A549 (cell line): ENCODE data around the gene WDR43. TPM values are rescaled to one million over a fixed set of nuclear protein-coding genes. Genes with fewer than 3 reads are reported as not detected.

ENCODE experiments used
- ATAC-seq, 2 experiments: fragments of 200-7000 bp in 1 of 2; fragments of >200 bp in 1 of 2; cut with Nextera tagmentation in 1 of 2; cut with Tn5 transposase in 1 of 2; 3 replicates each; pipeline versions ENCODE4 v1.8.0 to v1.9.1; 2018 to 2020; ENCODE audit warnings: mild to moderate bottlenecking in 1 of 2, moderate library complexity in 1 of 2
- CTCF ChIA-PET: fragments of 300-600 bp; sonication (Branson Sonifier 250); formaldehyde crosslinking; extraction: SDS; loops from one replicate; lab custom pipeline; 2021; ENCODE audit warnings: antibody characterized with exemption, inconsistent platforms; lab: Yijun Ruan, JAX
- POLR2A ChIA-PET: fragments of 350-600 bp; formaldehyde crosslinking; extraction: SDS; loops from one replicate; lab custom pipeline; 2021; ENCODE audit warnings: antibody characterized with exemption, inconsistent platforms; lab: Yijun Ruan, JAX
- DNase-seq, 2 experiments: peaks; one replicate each; pipeline versions ENCODE4 v3.0.0 to v3.0.0-alpha.2; 2011 to 2016; ENCODE audit warnings: low read depth in 1 of 2, low spot score in 1 of 2
- FAIRE-seq: peaks from 2 replicates; lab custom pipeline; 2011; peaks lifted over from hg19 to GRCh38; lab: Jason Lieb, UNC
- H3K27ac ChIP-seq, 2 experiments: fragments of >200 bp; sonication (Bioruptor Twin); formaldehyde crosslinking; 3 replicates each; pipeline ENCODE4 v1.5.1; 2016 to 2017
- H3K4me1 ChIP-seq: fragments of >200 bp; sonication (Bioruptor Twin); formaldehyde crosslinking; 3 replicates; pipeline ENCODE4 v1.6.1; 2016
- H3K4me2 ChIP-seq: fragments of >200 bp; sonication (Bioruptor Twin); formaldehyde crosslinking; 3 replicates; pipeline ENCODE4 v1.6.1; 2016
- H3K4me3 ChIP-seq: fragments of >200 bp; sonication (Bioruptor Twin); formaldehyde crosslinking; 3 replicates; pipeline ENCODE4 v1.5.1; 2016
- H3K9me3 ChIP-seq: fragments of >200 bp; sonication (Bioruptor Twin); formaldehyde crosslinking; 3 replicates; pipeline ENCODE4 v1.6.1; 2016
- CHD2 ChIP-seq: fragments of 150-350 bp; IDR thresholded peaks from 2 replicates; pipeline ENCODE4 v1.6.1; 2014; ENCODE audit warnings: low read length; ENCODE audit not compliant: partially characterized antibody
- E2F6 ChIP-seq: IDR thresholded peaks from 2 replicates; pipeline ENCODE4 v1.6.1; 2012; ENCODE audit warnings: low read depth, borderline replicate concordance
- EHF ChIP-seq: fragments of 250-450 bp; sonication (Bioruptor Pico); IDR thresholded peaks from 2 replicates; pipeline ENCODE4 v1.5.0; 2020; ENCODE audit warnings: mild to moderate bottlenecking
- EP300 ChIP-seq, 2 experiments: fragments of >200 bp; sonication (Bioruptor Twin); formaldehyde crosslinking; IDR thresholded peaks; 2 replicates in 1 of 2; 3 replicates in 1 of 2; pipeline ENCODE4 v1.6.1; 2016 to 2017
- ESRRA ChIP-seq: fragments of 150-350 bp; IDR thresholded peaks from 2 replicates; pipeline ENCODE4 v1.6.1; 2014; ENCODE audit warnings: mild to moderate bottlenecking, low read length, borderline replicate concordance
- GATA3 ChIP-seq: IDR thresholded peaks from 2 replicates; pipeline ENCODE4 v1.6.1; 2012; ENCODE audit warnings: borderline replicate concordance
- HDAC2 ChIP-seq: fragments of 200-600 bp; sonication (generic); IDR thresholded peaks from 2 replicates; pipeline ENCODE4 v1.6.1; 2016
- HMGXB4 ChIP-seq: fragments of 250-450 bp; sonication (Bioruptor Pico); IDR thresholded peaks from 2 replicates; pipeline ENCODE4 v1.5.0; 2021; ENCODE audit warnings: mild to moderate bottlenecking, moderate library complexity, borderline replicate concordance
- HOXA7 ChIP-seq: fragments of 250-450 bp; sonication (Bioruptor Pico); IDR thresholded peaks from 2 replicates; pipeline ENCODE4 v1.5.0; 2020; ENCODE audit warnings: mild to moderate bottlenecking, moderate library complexity
- JUN ChIP-seq, 2 experiments: fragments of >200 bp; sonication (Bioruptor Twin); formaldehyde crosslinking; IDR thresholded peaks; 2 replicates in 1 of 2; 3 replicates in 1 of 2; pipeline ENCODE4 v1.6.1; 2016 to 2017
- MAFK ChIP-seq: fragments of 450-650 bp; IDR thresholded peaks from 2 replicates; pipeline ENCODE4 v1.6.1; 2014; ENCODE audit not compliant: partially characterized antibody
- MAZ ChIP-seq: fragments of 150-350 bp; IDR thresholded peaks from 2 replicates; pipeline ENCODE4 v1.6.1; 2014; ENCODE audit warnings: antibody characterized with exemption, low read depth, low read length, borderline replicate concordance
- NR3C1 ChIP-seq: fragments of >200 bp; sonication (Bioruptor Twin); formaldehyde crosslinking; IDR thresholded peaks from 3 replicates; pipeline ENCODE4 v1.6.1; 2017
- PHF8 ChIP-seq: fragments of 200-600 bp; sonication (generic); IDR thresholded peaks from 2 replicates; pipeline ENCODE4 v1.6.1; 2016; ENCODE audit warnings: low read depth, mild to moderate bottlenecking, antibody characterized with exemption, moderate library complexity, borderline replicate concordance
- POLR2A ChIP-seq: IDR thresholded peaks from 2 replicates; pipeline ENCODE4 v1.6.1; 2012; ENCODE audit warnings: mild to moderate bottlenecking, low read length
- RAD21 ChIP-seq, 2 experiments: fragments of >200 bp in 1 of 2; sonication (Bioruptor Twin) in 1 of 2; formaldehyde crosslinking in 1 of 2; IDR thresholded peaks in 1 of 2; conservative IDR thresholded peaks in 1 of 2; 2 replicates in 1 of 2; 3 replicates in 1 of 2; pipeline ENCODE4 v1.6.1; 2012 to 2018; ENCODE audit warnings: inconsistent platforms in 1 of 2
- RFX5 ChIP-seq: fragments of 450-650 bp; IDR thresholded peaks from 2 replicates; pipeline ENCODE4 v1.7.1; 2014; ENCODE audit warnings: antibody characterized with exemption, mild to moderate bottlenecking, moderate library complexity
- RNF2 ChIP-seq: fragments of 200-600 bp; sonication (generic); IDR thresholded peaks from 2 replicates; pipeline ENCODE4 v1.6.1; 2016; ENCODE audit warnings: low read depth, mild to moderate bottlenecking, antibody characterized with exemption, moderate library complexity, borderline replicate concordance
- SREBF2 ChIP-seq: fragments of 450-650 bp; IDR thresholded peaks from 2 replicates; pipeline ENCODE4 v1.6.1; 2014; ENCODE audit warnings: mild to moderate bottlenecking, moderate library complexity
- TFCP2L1 ChIP-seq: fragments of 250-450 bp; sonication (Bioruptor Pico); IDR thresholded peaks from 2 replicates; pipeline ENCODE4 v1.5.0; 2021; ENCODE audit warnings: mild to moderate bottlenecking
- ZC3H11A ChIP-seq: fragments of 450-650 bp; IDR thresholded peaks from 2 replicates; pipeline ENCODE4 v1.6.1; 2014; ENCODE audit warnings: antibody characterized with exemption, mild to moderate bottlenecking
- ZNF302 ChIP-seq: fragments of 250-450 bp; sonication (Bioruptor Pico); IDR thresholded peaks from 2 replicates; pipeline ENCODE4 v1.9.0; 2021; ENCODE audit warnings: inconsistent platforms, mild to moderate bottlenecking, moderate library complexity
- WGBS: methylation state at CpG from one replicate; pipeline ENCODE4 v1.1.6; 2017; ENCODE audit errors: missing lambda C conversion rate; 5-methylcytosine and 5-hydroxymethylcytosine counted together
- polyA plus RNA-seq, 4 experiments: library from polyadenylated mRNA; depleted of rRNA in 3 of 4; stranded (reverse); fragments of >200 nt; fragmentation: RNase III in 1 of 4; extraction: RNeasy Plus Mini Kit Qiagen cat#74134 plus additional on column Dnase treatment in 1 of 4; gene quantifications; 2 replicates in 3 of 4; 3 replicates in 1 of 4; pipeline ENCODE4 v1.2.3, GENCODE V29; 2011 to 2017
- TF ChIP-seq, protein P1 (sequence below): fragments of 150-350 bp; IDR thresholded peaks from 2 replicates; pipeline ENCODE4 v1.6.1; 2014; ENCODE audit warnings: low read depth, mild to moderate bottlenecking, low read length
- TF ChIP-seq, protein P2 (sequence below): fragments of >200 bp; sonication (Bioruptor Twin); formaldehyde crosslinking; IDR thresholded peaks from 3 replicates; pipeline ENCODE4 v1.5.1; 2016

The WDR43 gene
- polyA plus RNA-seq, 2 of the 4 experiments (the other 2 are of a cell fraction) = 71.8 to 256 TPM

DNA sequence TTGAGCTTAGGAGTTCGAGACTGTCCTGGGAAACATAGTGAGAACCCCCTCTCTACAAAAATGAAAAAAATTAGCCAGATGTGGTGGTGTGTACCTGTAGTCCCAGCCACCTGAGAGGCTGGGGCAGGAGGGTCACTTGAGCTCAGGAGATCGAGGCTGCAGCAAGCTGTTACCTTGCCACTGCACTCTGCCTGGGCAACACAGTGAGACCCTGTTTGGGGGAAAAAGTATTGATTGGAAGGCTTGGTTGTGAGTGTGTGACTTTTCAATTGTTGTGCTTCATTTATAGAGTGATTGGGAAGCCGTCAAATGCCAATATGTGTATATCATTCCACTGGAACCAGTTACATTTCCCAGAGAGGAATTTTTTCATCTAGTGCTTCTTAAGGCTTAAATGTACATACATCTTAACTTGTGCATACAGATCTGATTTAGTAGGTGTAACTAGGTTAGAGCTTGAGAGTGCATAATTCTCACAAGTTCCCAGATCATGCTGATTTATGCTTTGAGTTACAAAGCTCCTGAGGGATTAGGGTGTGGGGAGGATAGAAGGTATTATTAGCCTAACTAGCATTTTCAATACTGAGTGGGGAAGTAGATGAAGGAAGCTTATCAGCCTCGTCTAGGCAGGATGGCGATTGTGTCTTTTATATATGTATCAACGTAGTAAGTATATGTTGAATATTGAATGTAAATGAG is 15.3 kb downstream of the WDR43 start:
- POLR2A ChIA-PET = interaction anchor here (0.9 to 1.6 kb wide), 2 partner anchors 15 to 39 kb away, joined by 3 to 4 read pairs; partner anchors contain the start of genes TRMT61B and WDR43
- no peak for DNase-seq
- Histone ChIP-seq H3K4me1 (peaks cover 31% of the 10 kb centered on the region), H3K4me2 (no peak overlapping the region), H3K9me3 (no peaks in the 10 kb centered on the region), H3K4me3 (no peak overlapping the region), H3K27ac (no peak overlapping the region)
- ATAC-seq = no peak
- FAIRE-seq = no peak
- WGBS = 87% methylated on average over 6 of the region's 6 CpGs
- CTCF ChIA-PET = interaction anchor here (0.6 to 1.9 kb wide), 5 partner anchors 9 to 417 kb away, joined by 3 to 6 read pairs (median 3); no protein-coding TSS in a partner anchor
- no peak for TF ChIP-seq ZNF302 (CRISPR knock-in tag)
- TF ChIP-seq NR3C1 = no peak
- TF ChIP-seq ESRRA = no peak
- no peak for TF ChIP-seq MAFK
- TF ChIP-seq MAZ = no peak
- no peak for TF ChIP-seq GATA3
- no peak for TF ChIP-seq CHD2
- TF ChIP-seq HOXA7 (CRISPR knock-in tag) = no peak
- no peak for TF ChIP-seq HDAC2
- TF ChIP-seq EP300 (IDR thresholded peaks at IDR 0.05) = no peak
- TF ChIP-seq, all 56 proteins: peak for 0

DNA sequence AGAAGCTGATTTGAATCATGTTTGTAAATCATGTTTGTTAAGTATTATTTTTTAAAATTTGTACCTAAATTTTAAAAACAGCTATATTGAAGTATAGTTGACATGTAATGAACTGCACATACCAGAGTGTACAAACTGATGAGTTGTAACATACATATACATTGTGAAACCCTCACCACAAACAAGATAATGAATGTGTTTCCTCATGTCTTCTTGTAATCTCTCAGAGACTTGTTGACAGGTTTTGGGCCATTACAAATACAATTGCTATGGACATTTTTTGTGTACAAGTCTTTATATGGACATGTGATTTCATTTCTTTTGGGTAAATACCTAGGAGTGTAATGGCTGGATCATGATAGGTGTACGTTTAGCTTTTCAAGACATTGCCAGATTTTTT is 21.5 kb downstream of the WDR43 start:
- WGBS = 93% methylated on average over 1 of the region's 1 CpG
- TF ChIP-seq, protein P1, sequence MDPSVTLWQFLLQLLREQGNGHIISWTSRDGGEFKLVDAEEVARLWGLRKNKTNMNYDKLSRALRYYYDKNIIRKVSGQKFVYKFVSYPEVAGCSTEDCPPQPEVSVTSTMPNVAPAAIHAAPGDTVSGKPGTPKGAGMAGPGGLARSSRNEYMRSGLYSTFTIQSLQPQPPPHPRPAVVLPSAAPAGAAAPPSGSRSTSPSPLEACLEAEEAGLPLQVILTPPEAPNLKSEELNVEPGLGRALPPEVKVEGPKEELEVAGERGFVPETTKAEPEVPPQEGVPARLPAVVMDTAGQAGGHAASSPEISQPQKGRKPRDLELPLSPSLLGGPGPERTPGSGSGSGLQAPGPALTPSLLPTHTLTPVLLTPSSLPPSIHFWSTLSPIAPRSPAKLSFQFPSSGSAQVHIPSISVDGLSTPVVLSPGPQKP = no peak
- TF ChIP-seq RNF2 = no peak
- TF ChIP-seq, protein P2, sequence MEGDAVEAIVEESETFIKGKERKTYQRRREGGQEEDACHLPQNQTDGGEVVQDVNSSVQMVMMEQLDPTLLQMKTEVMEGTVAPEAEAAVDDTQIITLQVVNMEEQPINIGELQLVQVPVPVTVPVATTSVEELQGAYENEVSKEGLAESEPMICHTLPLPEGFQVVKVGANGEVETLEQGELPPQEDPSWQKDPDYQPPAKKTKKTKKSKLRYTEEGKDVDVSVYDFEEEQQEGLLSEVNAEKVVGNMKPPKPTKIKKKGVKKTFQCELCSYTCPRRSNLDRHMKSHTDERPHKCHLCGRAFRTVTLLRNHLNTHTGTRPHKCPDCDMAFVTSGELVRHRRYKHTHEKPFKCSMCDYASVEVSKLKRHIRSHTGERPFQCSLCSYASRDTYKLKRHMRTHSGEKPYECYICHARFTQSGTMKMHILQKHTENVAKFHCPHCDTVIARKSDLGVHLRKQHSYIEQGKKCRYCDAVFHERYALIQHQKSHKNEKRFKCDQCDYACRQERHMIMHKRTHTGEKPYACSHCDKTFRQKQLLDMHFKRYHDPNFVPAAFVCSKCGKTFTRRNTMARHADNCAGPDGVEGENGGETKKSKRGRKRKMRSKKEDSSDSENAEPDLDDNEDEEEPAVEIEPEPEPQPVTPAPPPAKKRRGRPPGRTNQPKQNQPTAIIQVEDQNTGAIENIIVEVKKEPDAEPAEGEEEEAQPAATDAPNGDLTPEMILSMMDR = no peak
- TF ChIP-seq RFX5 = no peak
- TF ChIP-seq HMGXB4 = no peak
- TF ChIP-seq PHF8 = no peak
- TF ChIP-seq, all 56 proteins: peak for 0
- no peak overlapping the region for H3K27ac ChIP-seq
- DNase-seq (peak in 1 of 2 experiments; percentile 15), FAIRE-seq (no peak), ATAC-seq (no peak)
- POLR2A ChIA-PET = no interaction called here
- H3K4me1 ChIP-seq = no peaks in the 10 kb centered on the region
- CTCF ChIA-PET = interaction anchor here (0.8 to 1.5 kb wide), 3 partner anchors 12 to 21 kb away, joined by 3 read pairs; no protein-coding TSS in a partner anchor
- no peak overlapping the region for H3K4me2 ChIP-seq
- H3K9me3 ChIP-seq = no peaks in the 10 kb centered on the region
- H3K4me3 ChIP-seq = no peak overlapping the region

GRCh38 chr2:28926847-28927246 is 32.4 kb downstream of the WDR43 start:
- Histone ChIP-seq H3K4me2 (no peak overlapping the region), H3K4me3 (no peak overlapping the region), H3K27ac (no peak overlapping the region), H3K4me1 (peaks cover 34% of the 10 kb centered on the region), H3K9me3 (no peaks in the 10 kb centered on the region)
- TF ChIP-seq JUN (IDR thresholded peaks at IDR 0.05) (no peak), SREBF2 (no peak), E2F6 (no peak), POLR2A (no peak), EHF (CRISPR knock-in tag) (no peak), EP300 (IDR thresholded peaks at IDR 0.05) (no peak), ZC3H11A (no peak), CHD2 (no peak), RAD21 (conservative IDR thresholded peaks at IDR 0.05 in 1 of 2, IDR thresholded peaks at IDR 0.05 in 1 of 2) (no peak), TFCP2L1 (CRISPR knock-in tag) (no peak)
- 97% methylated on average over 4 of the region's 4 CpGs for WGBS
- no peak for FAIRE-seq
- no peak for DNase-seq
- ChIA-PET CTCF (interaction anchor here (1.7 kb wide), 1 partner anchor 18 kb away, joined by 6 read pairs; no protein-coding TSS in a partner anchor), POLR2A (interaction anchor here (1.1 kb wide), 1 partner anchor 10 kb away, joined by 3 read pairs; no protein-coding TSS in a partner anchor)
- no peak for ATAC-seq
